ENCODE measurements around the gene MAP3K13.
A peak's percentile ranks its signal among the peaks of the same experiment; 100 is the strongest.

MAP3K13 gene

DNA sequence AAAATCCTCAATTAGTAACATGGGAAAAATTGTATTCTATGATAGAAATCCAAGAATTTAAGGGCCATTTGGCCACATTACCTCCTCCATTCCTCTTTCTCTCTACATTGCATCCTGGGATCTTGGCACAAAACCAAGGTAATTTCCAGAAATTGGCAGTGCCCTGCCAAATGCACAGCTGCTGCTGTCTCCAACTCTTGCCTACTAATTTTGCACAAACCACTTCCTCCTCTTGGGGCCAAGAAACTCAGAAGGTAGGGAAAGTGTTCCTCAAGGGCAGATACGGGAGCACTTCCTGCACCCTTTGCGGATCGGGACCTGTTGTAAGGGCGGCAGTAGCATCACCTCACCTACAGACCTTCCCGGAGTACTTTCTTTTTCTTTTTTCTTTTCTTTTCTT lies 57.8 kb downstream of the MAP3K13 start:
- TF ChIP-seq, protein P1, sequence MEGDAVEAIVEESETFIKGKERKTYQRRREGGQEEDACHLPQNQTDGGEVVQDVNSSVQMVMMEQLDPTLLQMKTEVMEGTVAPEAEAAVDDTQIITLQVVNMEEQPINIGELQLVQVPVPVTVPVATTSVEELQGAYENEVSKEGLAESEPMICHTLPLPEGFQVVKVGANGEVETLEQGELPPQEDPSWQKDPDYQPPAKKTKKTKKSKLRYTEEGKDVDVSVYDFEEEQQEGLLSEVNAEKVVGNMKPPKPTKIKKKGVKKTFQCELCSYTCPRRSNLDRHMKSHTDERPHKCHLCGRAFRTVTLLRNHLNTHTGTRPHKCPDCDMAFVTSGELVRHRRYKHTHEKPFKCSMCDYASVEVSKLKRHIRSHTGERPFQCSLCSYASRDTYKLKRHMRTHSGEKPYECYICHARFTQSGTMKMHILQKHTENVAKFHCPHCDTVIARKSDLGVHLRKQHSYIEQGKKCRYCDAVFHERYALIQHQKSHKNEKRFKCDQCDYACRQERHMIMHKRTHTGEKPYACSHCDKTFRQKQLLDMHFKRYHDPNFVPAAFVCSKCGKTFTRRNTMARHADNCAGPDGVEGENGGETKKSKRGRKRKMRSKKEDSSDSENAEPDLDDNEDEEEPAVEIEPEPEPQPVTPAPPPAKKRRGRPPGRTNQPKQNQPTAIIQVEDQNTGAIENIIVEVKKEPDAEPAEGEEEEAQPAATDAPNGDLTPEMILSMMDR (conservative IDR thresholded peaks at IDR 0.05; ENCODE audit: low read depth, low read length): no peak
- H3K4me3 ChIP-seq (ENCODE audit: low read depth, low read length): no peak overlapping the region
- DNase-seq (ENCODE audit: low read depth): no peak

- no peak overlapping the region for H3K4me3 ChIP-seq (ENCODE audit: low read depth, low read length)
- TF ChIP-seq, protein P1 (conservative IDR thresholded peaks at IDR 0.05; ENCODE audit: low read depth, low read length): no peak
- no peak for DNase-seq (ENCODE audit: low read depth)
These were observed 58.8 kb downstream of the MAP3K13 start for GRCh38 chr3:185421577-185422232.

DNA sequence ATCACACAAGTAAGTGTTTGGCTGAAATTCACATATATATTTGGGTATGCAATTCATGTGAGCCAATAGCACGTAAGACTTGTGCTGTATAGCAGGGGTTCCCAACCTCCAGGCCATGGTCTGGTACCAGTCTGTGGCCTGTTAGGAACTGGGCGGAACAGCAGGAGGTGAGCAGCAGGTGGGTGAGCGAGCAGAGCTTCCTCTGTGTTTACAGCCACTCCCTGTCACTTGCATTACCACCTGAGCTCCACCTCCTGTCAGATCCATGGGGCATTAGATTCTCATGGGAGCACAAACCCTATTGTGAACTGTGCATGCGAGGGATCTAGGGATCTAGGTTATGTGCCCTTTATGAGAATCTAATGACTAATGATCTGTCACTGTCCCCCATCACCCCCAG lies 59.7 kb downstream of the MAP3K13 start:
- TF ChIP-seq, protein P1 (conservative IDR thresholded peaks at IDR 0.05; ENCODE audit: low read depth, low read length): no peak
- H3K4me3 ChIP-seq (ENCODE audit: low read depth, low read length): no peak overlapping the region
- DNase-seq (ENCODE audit: low read depth): no peak

DNA sequence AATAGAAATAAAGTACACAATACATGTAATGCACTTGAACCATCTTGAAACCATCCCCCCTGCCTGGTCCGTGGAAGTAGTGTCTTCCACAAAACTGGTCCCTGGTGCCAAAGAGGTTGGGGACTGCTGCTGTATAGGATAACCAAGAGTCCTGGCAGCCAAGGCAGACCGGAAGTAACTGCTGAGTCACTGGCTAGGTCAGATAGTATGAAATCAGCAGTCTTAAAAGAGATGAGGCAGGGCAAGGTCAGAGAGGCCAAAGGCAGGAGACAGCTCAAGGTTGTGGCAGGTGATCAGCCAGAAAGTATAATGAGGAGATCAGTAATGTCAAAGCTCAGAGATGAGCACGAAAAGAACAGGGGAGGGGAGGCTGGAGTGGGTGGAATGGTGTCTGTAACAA lies 60.2 kb downstream of the MAP3K13 start:
- no peak overlapping the region for H3K4me3 ChIP-seq (ENCODE audit: low read depth, low read length)
- DNase-seq (ENCODE audit: low read depth): peak; percentile 14
- TF ChIP-seq, protein P1 (conservative IDR thresholded peaks at IDR 0.05; ENCODE audit: low read depth, low read length): no peak

GRCh38 chr3:185424435-185424834 lies 61.5 kb downstream of the MAP3K13 start:
- TF ChIP-seq, protein P1 (conservative IDR thresholded peaks at IDR 0.05; ENCODE audit: low read depth, low read length): no peak
- H3K4me3 ChIP-seq (ENCODE audit: low read depth, low read length): no peak overlapping the region
- DNase-seq (ENCODE audit: low read depth): no peak

GRCh38 chr3:185430375-185430774 lies 67.4 kb downstream of the MAP3K13 start:
- DNase-seq (ENCODE audit: low read depth): no peak
- TF ChIP-seq, protein P1 (conservative IDR thresholded peaks at IDR 0.05; ENCODE audit: low read depth, low read length): no peak
- H3K4me3 ChIP-seq (ENCODE audit: low read depth, low read length): no peak overlapping the region

GRCh38 chr3:185439745-185440466 lies 77.0 kb downstream of the MAP3K13 start:
- no peak for DNase-seq (ENCODE audit: low read depth)
- H3K4me3 ChIP-seq (ENCODE audit: low read depth, low read length): no peak overlapping the region
- TF ChIP-seq, protein P1 (conservative IDR thresholded peaks at IDR 0.05; ENCODE audit: low read depth, low read length): no peak

All from choroid plexus epithelial cell (primary cell).